ENCODE measurements around the gene CALCOCO2. TPM values are rescaled to one million over a fixed set of nuclear protein-coding genes. Genes with fewer than 3 reads are reported as not detected.

The CALCOCO2 gene
- total and polyA plus RNA-seq, 2 of the 13 experiments (the other 11 are each of a cell fraction or from before 2014, with no cell fraction given): 72.9 to 111 TPM

DNA sequence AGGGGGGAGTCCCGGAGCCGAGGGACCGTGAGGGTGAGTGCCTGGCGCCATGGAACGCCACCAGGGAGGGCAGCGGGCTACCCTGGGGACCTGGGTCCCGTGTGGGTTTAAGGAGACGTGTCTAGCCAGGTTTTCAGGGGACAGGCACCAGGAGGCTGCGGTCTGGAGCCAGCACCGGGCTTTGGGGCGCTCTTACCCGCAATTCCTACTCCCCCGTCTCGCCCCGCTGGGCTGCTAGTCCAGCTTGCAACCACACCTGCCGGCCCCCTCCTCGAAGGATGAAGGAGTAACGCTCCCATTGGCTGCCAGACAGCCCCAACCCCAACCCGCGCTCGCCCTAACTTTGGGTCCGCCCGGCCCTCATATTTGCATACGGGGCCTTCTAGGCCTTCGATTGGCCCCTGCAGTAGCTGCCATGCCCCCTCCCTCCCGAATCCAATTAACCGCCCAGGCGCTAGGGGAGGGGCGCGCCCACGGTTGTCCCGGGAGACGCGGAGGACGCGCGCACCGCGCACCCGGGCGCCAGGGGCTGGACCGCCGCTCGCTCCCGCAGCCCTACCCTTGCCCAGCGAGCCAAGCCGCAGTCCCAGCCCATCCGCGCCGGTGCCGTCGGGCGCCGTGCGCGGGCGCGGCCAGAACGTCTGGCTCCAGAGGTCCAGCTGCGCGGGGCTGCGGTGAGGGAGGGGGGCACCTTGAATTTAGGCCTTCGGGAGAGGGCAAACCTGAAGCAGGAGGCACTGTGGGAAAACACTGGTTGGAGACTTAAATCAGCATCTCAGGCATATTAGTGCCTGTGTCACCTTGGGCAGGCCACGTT lies 13.9 kb upstream of the CALCOCO2 start, which contains the start of gene TTLL6 (continued):
- TF ChIP-seq SMAD9 (CRISPR knock-in tag; IDR thresholded peaks at IDR 0.05) (0 out of 2 replicates have a peak, but pooled peaks have one; percentile 54), NR1H2 (CRISPR knock-in tag; IDR thresholded peaks at IDR 0.05; ENCODE audit: borderline replicate concordance, low read depth) (no peak), NFYB (CRISPR knock-in tag; IDR thresholded peaks at IDR 0.05) (peak; percentile 70), HES4 (CRISPR knock-in tag; IDR thresholded peaks at IDR 0.05; ENCODE audit: borderline replicate concordance) (peak; percentile 32; the same call in 1 of the 2 replicates), ZNF121 (CRISPR knock-in tag; IDR thresholded peaks at IDR 0.05) (no peak), MEIS2 (CRISPR knock-in tag; IDR thresholded peaks at IDR 0.05) (0 out of 2 replicates have a peak, but pooled peaks have one; percentile 39), NCOR1 (IDR thresholded peaks at IDR 0.05; ENCODE audit: borderline replicate concordance, low read length) (peak; percentile 32; the same call in 1 of the 2 replicates), ZZZ3 (CRISPR knock-in tag; IDR thresholded peaks at IDR 0.05; ENCODE audit: borderline replicate concordance) (no peak), HOXD1 (CRISPR knock-in tag; IDR thresholded peaks at IDR 0.05) (no peak), IRX3 (CRISPR knock-in tag; IDR thresholded peaks at IDR 0.05; ENCODE audit: borderline replicate concordance, low read depth) (no peak), SRSF4 (IDR thresholded peaks at IDR 0.05; ENCODE audit: low read depth, low read length, poor library complexity, severe bottlenecking) (no peak), ASH2L (IDR thresholded peaks at IDR 0.05; ENCODE audit: insufficient read length, low read depth, low read length) (peak; percentile 51), KDM4B (CRISPR knock-in tag; IDR thresholded peaks at IDR 0.05) (no peak), ZNF776 (CRISPR knock-in tag; IDR thresholded peaks at IDR 0.05) (no peak; the same call in 1 of the 2 replicates), HNRNPK (IDR thresholded peaks at IDR 0.05; ENCODE audit: low read depth, low read length, poor library complexity, severe bottlenecking) (peak; percentile 43), DR1 (CRISPR knock-in tag; IDR thresholded peaks at IDR 0.05) (no peak)
- TF ChIP-seq, protein P1, sequence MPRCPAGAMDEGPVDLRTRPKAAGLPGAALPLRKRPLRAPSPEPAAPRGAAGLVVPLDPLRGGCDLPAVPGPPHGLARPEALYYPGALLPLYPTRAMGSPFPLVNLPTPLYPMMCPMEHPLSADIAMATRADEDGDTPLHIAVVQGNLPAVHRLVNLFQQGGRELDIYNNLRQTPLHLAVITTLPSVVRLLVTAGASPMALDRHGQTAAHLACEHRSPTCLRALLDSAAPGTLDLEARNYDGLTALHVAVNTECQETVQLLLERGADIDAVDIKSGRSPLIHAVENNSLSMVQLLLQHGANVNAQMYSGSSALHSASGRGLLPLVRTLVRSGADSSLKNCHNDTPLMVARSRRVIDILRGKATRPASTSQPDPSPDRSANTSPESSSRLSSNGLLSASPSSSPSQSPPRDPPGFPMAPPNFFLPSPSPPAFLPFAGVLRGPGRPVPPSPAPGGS (CRISPR knock-in tag; IDR thresholded peaks at IDR 0.05): peak; percentile 58; the same call in 1 of the 2 replicates
- TF ChIP-seq, protein P2, sequence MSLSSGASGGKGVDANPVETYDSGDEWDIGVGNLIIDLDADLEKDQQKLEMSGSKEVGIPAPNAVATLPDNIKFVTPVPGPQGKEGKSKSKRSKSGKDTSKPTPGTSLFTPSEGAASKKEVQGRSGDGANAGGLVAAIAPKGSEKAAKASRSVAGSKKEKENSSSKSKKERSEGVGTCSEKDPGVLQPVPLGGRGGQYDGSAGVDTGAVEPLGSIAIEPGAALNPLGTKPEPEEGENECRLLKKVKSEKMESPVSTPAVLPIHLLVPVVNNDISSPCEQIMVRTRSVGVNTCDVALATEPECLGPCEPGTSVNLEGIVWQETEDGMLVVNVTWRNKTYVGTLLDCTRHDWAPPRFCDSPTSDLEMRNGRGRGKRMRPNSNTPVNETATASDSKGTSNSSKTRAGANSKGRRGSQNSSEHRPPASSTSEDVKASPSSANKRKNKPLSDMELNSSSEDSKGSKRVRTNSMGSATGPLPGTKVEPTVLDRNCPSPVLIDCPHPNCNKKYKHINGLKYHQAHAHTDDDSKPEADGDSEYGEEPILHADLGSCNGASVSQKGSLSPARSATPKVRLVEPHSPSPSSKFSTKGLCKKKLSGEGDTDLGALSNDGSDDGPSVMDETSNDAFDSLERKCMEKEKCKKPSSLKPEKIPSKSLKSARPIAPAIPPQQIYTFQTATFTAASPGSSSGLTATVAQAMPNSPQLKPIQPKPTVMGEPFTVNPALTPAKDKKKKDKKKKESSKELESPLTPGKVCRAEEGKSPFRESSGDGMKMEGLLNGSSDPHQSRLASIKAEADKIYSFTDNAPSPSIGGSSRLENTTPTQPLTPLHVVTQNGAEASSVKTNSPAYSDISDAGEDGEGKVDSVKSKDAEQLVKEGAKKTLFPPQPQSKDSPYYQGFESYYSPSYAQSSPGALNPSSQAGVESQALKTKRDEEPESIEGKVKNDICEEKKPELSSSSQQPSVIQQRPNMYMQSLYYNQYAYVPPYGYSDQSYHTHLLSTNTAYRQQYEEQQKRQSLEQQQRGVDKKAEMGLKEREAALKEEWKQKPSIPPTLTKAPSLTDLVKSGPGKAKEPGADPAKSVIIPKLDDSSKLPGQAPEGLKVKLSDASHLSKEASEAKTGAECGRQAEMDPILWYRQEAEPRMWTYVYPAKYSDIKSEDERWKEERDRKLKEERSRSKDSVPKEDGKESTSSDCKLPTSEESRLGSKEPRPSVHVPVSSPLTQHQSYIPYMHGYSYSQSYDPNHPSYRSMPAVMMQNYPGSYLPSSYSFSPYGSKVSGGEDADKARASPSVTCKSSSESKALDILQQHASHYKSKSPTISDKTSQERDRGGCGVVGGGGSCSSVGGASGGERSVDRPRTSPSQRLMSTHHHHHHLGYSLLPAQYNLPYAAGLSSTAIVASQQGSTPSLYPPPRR (CRISPR knock-in tag; IDR thresholded peaks at IDR 0.05; ENCODE audit: borderline replicate concordance): no peak
- TF ChIP-seq, protein P3, sequence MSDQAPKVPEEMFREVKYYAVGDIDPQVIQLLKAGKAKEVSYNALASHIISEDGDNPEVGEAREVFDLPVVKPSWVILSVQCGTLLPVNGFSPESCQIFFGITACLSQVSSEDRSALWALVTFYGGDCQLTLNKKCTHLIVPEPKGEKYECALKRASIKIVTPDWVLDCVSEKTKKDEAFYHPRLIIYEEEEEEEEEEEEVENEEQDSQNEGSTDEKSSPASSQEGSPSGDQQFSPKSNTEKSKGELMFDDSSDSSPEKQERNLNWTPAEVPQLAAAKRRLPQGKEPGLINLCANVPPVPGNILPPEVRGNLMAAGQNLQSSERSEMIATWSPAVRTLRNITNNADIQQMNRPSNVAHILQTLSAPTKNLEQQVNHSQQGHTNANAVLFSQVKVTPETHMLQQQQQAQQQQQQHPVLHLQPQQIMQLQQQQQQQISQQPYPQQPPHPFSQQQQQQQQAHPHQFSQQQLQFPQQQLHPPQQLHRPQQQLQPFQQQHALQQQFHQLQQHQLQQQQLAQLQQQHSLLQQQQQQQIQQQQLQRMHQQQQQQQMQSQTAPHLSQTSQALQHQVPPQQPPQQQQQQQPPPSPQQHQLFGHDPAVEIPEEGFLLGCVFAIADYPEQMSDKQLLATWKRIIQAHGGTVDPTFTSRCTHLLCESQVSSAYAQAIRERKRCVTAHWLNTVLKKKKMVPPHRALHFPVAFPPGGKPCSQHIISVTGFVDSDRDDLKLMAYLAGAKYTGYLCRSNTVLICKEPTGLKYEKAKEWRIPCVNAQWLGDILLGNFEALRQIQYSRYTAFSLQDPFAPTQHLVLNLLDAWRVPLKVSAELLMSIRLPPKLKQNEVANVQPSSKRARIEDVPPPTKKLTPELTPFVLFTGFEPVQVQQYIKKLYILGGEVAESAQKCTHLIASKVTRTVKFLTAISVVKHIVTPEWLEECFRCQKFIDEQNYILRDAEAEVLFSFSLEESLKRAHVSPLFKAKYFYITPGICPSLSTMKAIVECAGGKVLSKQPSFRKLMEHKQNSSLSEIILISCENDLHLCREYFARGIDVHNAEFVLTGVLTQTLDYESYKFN (CRISPR knock-in tag; conservative IDR thresholded peaks at IDR 0.05): no peak; the same call in 1 of the 2 replicates
